GM10847 (cell line): Measurements from ENCODE around the gene DMD.

ENCODE experiments used
- POLR2A ChIP-seq: IDR thresholded peaks from 2 replicates; pipeline ENCODE4 v1.6.1; 2011; ENCODE audit not compliant: insufficient read length; ENCODE audit errors: extremely low read depth

DMD gene

GRCh38 chrX:31551913-31552312 lies 1659.4 kb downstream of the DMD start:
- no peak for TF ChIP-seq POLR2A

GRCh38 chrX:31550158-31550557 lies 1661.2 kb downstream of the DMD start:
- no peak for TF ChIP-seq POLR2A

- no peak for TF ChIP-seq POLR2A
Measured at GRCh38 chrX:31547816-31548215, 1663.5 kb downstream of the DMD start.

GRCh38 chrX:31547416-31547815 lies 1663.9 kb downstream of the DMD start:
- TF ChIP-seq POLR2A = no peak

- TF ChIP-seq POLR2A = no peak
Measured at GRCh38 chrX:31546126-31546525, 1665.2 kb downstream of the DMD start.

- TF ChIP-seq POLR2A = no peak
Measured at GRCh38 chrX:31545726-31546125, 1665.6 kb downstream of the DMD start.

- no peak for TF ChIP-seq POLR2A
Measured at GRCh38 chrX:31545191-31545590, 1666.2 kb downstream of the DMD start.

GRCh38 chrX:31543634-31544033 lies 1667.7 kb downstream of the DMD start:
- TF ChIP-seq POLR2A = no peak

GRCh38 chrX:31542566-31542965 lies 1668.8 kb downstream of the DMD start:
- no peak for TF ChIP-seq POLR2A

GRCh38 chrX:31540313-31540712 lies 1671.0 kb downstream of the DMD start:
- TF ChIP-seq POLR2A = no peak

- no peak for TF ChIP-seq POLR2A
Measured at GRCh38 chrX:31527455-31528126, 1683.8 kb downstream of the DMD start.

- no peak for TF ChIP-seq POLR2A
Measured at GRCh38 chrX:31523884-31524536, 1687.3 kb downstream of the DMD start.

GRCh38 chrX:31522760-31523159 lies 1688.6 kb downstream of the DMD start:
- TF ChIP-seq POLR2A = no peak

- no peak for TF ChIP-seq POLR2A
Measured at GRCh38 chrX:31521941-31522340, 1689.4 kb downstream of the DMD start.

- no peak for TF ChIP-seq POLR2A
Measured at GRCh38 chrX:31516527-31516926, 1694.8 kb downstream of the DMD start.

GRCh38 chrX:31508338-31508737 lies 1703.0 kb downstream of the DMD start:
- no peak for TF ChIP-seq POLR2A

- no peak for TF ChIP-seq POLR2A
Measured at GRCh38 chrX:31506928-31507327, 1704.4 kb downstream of the DMD start.
